ENCODE measurements around the gene EIF2D. TPM values are rescaled to one million over a fixed set of nuclear protein-coding genes. Genes with fewer than 3 reads are reported as not detected.

The EIF2D gene
- total RNA-seq, 4 donors from 2014 or later = 20.9 to 57.3 (median 39.5) TPM

DNA sequence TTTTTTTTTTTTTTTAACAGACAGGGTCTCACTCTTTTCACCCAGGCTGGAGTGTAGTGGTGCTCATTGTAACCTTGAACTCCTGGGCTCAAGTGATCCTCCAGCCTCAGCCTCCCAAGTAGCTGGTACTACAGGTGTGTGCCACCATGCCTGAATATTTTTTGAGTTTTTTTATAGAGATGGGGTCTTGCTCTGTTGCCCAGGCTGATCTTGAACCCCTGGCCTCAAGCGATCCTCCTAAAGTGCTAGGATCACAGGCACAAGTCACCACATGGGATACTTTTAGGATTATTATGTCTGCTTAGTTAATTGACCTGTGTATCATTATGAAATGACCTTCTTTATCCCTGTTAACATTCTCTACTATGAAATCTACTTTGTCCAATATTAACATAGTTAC lies 66.9 kb downstream of the EIF2D start:
- intact Hi-C loops (cut with DNase I; ENCODE audit: low total_unique reads) = no loop called here
- Histone ChIP-seq H3K4me3 (no peak overlapping the region), H3K36me3 (no peaks in the 10 kb centered on the region), H3K4me1 (peaks cover under 1 to 5% (median 3%) of the 10 kb centered on the region in 4 donors), H3K27ac (no peak overlapping the region), H3K9me3 (no peaks in the 10 kb centered on the region), H3K27me3 (no peaks in the 10 kb centered on the region)
- WGBS, 2 donors (ENCODE audit: low coverage in 1 of 2) = 100% methylated on average over 1 of the region's 1 CpG; no CpG with 5 or more reads in 1 of the 2 donors
- TF ChIP-seq EP300 (IDR thresholded peaks at IDR 0.05; ENCODE audit: low read depth) (no peak), POLR2AphosphoS5 (IDR thresholded peaks at IDR 0.05) (no peak), POLR2A (IDR thresholded peaks at IDR 0.05) (no peak)
- TF ChIP-seq, protein P1, sequence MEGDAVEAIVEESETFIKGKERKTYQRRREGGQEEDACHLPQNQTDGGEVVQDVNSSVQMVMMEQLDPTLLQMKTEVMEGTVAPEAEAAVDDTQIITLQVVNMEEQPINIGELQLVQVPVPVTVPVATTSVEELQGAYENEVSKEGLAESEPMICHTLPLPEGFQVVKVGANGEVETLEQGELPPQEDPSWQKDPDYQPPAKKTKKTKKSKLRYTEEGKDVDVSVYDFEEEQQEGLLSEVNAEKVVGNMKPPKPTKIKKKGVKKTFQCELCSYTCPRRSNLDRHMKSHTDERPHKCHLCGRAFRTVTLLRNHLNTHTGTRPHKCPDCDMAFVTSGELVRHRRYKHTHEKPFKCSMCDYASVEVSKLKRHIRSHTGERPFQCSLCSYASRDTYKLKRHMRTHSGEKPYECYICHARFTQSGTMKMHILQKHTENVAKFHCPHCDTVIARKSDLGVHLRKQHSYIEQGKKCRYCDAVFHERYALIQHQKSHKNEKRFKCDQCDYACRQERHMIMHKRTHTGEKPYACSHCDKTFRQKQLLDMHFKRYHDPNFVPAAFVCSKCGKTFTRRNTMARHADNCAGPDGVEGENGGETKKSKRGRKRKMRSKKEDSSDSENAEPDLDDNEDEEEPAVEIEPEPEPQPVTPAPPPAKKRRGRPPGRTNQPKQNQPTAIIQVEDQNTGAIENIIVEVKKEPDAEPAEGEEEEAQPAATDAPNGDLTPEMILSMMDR (IDR thresholded peaks at IDR 0.05) = no peak
- DNase-seq = no peak
- in situ Hi-C loops (cut with MboI; ENCODE audit: low pct_ligation_motif_present in 1 of 4, low pct_unique_long_range_greater_than_20kb in 1 of 4, low sequenced_read_pairs in 3 of 4) = loop anchor here in 1 of 4 donors (5.0 kb wide), 1 partner anchor 37 kb away; no protein-coding TSS in a partner anchor

DNA sequence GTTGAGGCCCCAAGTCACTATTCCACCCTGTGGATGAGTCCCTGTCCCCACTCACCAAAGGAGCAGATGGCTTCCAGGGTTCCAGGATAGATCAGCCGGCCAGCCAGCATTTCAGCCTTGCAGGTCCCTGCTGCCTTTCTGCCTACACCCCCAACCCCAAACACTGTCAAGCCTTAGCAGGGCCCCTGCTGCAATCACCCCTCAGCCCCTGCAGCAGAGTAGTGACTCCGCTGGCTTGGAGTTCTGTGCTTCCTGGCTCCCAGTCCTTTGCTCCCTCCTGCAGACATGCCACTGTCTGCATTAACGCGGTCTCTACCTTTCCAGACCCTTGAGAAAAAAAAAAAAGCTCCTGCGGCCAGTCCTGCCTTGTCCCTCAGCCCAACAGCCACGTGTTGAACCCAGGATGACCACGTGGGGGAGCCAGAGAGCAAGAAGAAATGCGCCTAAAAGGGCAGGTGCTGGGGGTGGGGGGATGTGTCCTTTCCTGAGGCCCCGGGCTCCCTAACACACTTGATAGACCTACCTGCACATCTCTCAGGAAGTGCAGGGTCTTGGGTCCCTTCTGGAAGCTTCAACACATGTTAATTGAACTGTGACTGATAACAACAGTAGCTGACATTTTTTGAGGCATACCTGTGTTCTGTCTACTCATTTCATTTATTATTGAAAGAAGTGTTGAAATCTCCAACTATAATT lies 67.6 kb downstream of the EIF2D start:
- in situ Hi-C loops (cut with MboI; ENCODE audit: low pct_ligation_motif_present in 1 of 4, low pct_unique_long_range_greater_than_20kb in 1 of 4, low sequenced_read_pairs in 3 of 4) = loop anchor here in 2 of 4 donors (5.0 kb wide), 1 partner anchor 38 kb away; no protein-coding TSS in a partner anchor
- WGBS, 2 donors (ENCODE audit: low coverage in 1 of 2) = 13% methylated on average over 9 of the region's 9 CpGs; no CpG with 5 or more reads in 1 of the 2 donors
- H3K27ac ChIP-seq = no peak overlapping the region
- no peaks in the 10 kb centered on the region for H3K36me3 ChIP-seq
- H3K27me3 ChIP-seq = no peaks in the 10 kb centered on the region
- TF ChIP-seq, protein P1 (IDR thresholded peaks at IDR 0.05) = peak; percentile 72 to 88 (median 86)
- TF ChIP-seq POLR2A (IDR thresholded peaks at IDR 0.05) (no peak), POLR2AphosphoS5 (IDR thresholded peaks at IDR 0.05) (no peak)
- intact Hi-C loops (cut with DNase I; ENCODE audit: low total_unique reads) = no loop called here
- no peaks in the 10 kb centered on the region for H3K9me3 ChIP-seq
- peaks cover 4 to 11% (median 10%) of the 10 kb centered on the region in 4 donors for H3K4me1 ChIP-seq
- peak; percentile 82 for DNase-seq
- H3K4me3 ChIP-seq = no peak overlapping the region

Other genes starting within 250 kb of the EIF2D start
- gene IKBKE, start 142.0 kb downstream of the EIF2D start, total RNA-seq = 10 to 100 TPM; 13.8 to 77.4 (median 17.8) TPM
- gene RASSF5, start 104.9 kb downstream of the EIF2D start, total RNA-seq = 10 to 100 TPM in 1 of 4 donors, 1 to 10 TPM in 3; 4.6 to 14.0 (median 7.8) TPM
- 1 to 10 TPM in 2 of 4 donors, not detected in 2; 1.6 to 3.2 TPM for gene DYRK3, start 23.1 kb upstream of the EIF2D start, total RNA-seq
- 10 to 100 TPM; 47.0 to 74.8 (median 52.2) TPM for gene MAPKAPK2, start 72.4 kb upstream of the EIF2D start, total RNA-seq
- gene IL19, start 158.3 kb upstream of the EIF2D start, total RNA-seq = not detected
- gene IL10, start 160.0 kb upstream of the EIF2D start, total RNA-seq = 1 to 10 TPM in 2 of 4 donors, not detected in 2; 1.6 to 4.4 TPM

Measured in transverse colon (tissue), 4 donors.